Neural progenitor cell (in vitro differentiated cells): ENCODE results near the gene KRT26.

ENCODE experiments used
- CTCF ChIP-seq: fragments of 200-600 bp; sonication (generic); IDR thresholded peaks from 2 replicates; pipeline ENCODE4 v1.5.1; 2017; ENCODE audit warnings: antibody characterized with exemption, mild to moderate bottlenecking
- EZH2 ChIP-seq: fragments of 200-600 bp; sonication (generic); IDR thresholded peaks from 2 replicates; pipeline ENCODE4 v1.6.1; 2017; ENCODE audit warnings: antibody characterized with exemption, mild to moderate bottlenecking, moderate library complexity

- TF ChIP-seq CTCF (no peak), EZH2 (no peak)
Observed at GRCh38 chr17:40779181-40779909, 7.3 kb upstream of the KRT26 start.
